ENCODE results near the gene MAP2K1. TPM values are rescaled to one million over a fixed set of nuclear protein-coding genes. Genes with fewer than 3 reads are reported as not detected.

The MAP2K1 gene
- total RNA-seq, 2 donors from 2014 or later: 73.7 to 81.2 TPM

- DNase-seq: no peak
- H3K27ac Mint-ChIP-seq: peak overlapping the region; percentile 2
- no peaks in the 10 kb centered on the region for H3K9me3 Mint-ChIP-seq
- Histone ChIP-seq H3K4me3 (ENCODE audit: low read length) (no peak overlapping the region), H3K9me3 (ENCODE audit: control insufficient read depth, low read length) (no peaks in the 10 kb centered on the region), H3K27ac (ENCODE audit: low read depth, low read length) (no peak overlapping the region), H3K36me3 (ENCODE audit: control insufficient read depth, insufficient read depth, low read length) (peaks cover 40% of the 10 kb centered on the region), H3K9ac (ENCODE audit: extremely low read depth, low read length, poor library complexity, severe bottlenecking) (no peak overlapping the region), H3K27me3 (ENCODE audit: control insufficient read depth, insufficient read depth, low read length, poor library complexity, severe bottlenecking) (no peaks in the 10 kb centered on the region), H3K4me1 (ENCODE audit: control insufficient read depth, insufficient read depth, low read length) (no peaks in the 10 kb centered on the region)
- H3K36me3 Mint-ChIP-seq (ENCODE audit: low read depth): peaks cover 26% of the 10 kb centered on the region
- 92 to 100% methylated on average over 1 to 3 of the region's 3 CpGs for WGBS, 2 experiments (ENCODE audit: insufficient coverage in 1 of 2, insufficient read length in 1 of 2)
- H3K27me3 Mint-ChIP-seq (ENCODE audit: insufficient read depth): no peaks in the 10 kb centered on the region
- peaks cover 22% of the 10 kb centered on the region for H3K4me1 Mint-ChIP-seq
- no peak for TF ChIP-seq CTCF (conservative IDR thresholded peaks at IDR 0.05)
- no peak overlapping the region for H3K4me3 Mint-ChIP-seq
Observed at GRCh38 chr15:66508293-66508883, 121.7 kb downstream of the MAP2K1 start.

- no peaks in the 10 kb centered on the region for H3K27me3 Mint-ChIP-seq (ENCODE audit: insufficient read depth)
Observed at GRCh38 chr15:66514586-66514985, 127.9 kb downstream of the MAP2K1 start.

GRCh38 chr15:66515901-66516322 is 129.2 kb downstream of the MAP2K1 start:
- Histone ChIP-seq H3K36me3 (ENCODE audit: control insufficient read depth, insufficient read depth, low read length) (peaks cover 72% of the 10 kb centered on the region), H3K4me1 (ENCODE audit: control insufficient read depth, insufficient read depth, low read length) (no peaks in the 10 kb centered on the region)
- H3K9me3 Mint-ChIP-seq: no peaks in the 10 kb centered on the region

More at GRCh38 chr15:66514586-66514985, 127.9 kb downstream of the MAP2K1 start:
- Mint-ChIP-seq H3K36me3 (ENCODE audit: low read depth) (peaks cover 36% of the 10 kb centered on the region), H3K9me3 (no peaks in the 10 kb centered on the region), H3K27ac (peak overlapping the region; percentile 29), H3K4me1 (no peaks in the 10 kb centered on the region), H3K4me3 (no peak overlapping the region)
- H3K36me3 ChIP-seq (ENCODE audit: control insufficient read depth, insufficient read depth, low read length): peaks cover 68% of the 10 kb centered on the region
- H3K4me3 ChIP-seq (ENCODE audit: low read length): no peak overlapping the region
- no peak for DNase-seq
- H3K27me3 ChIP-seq (ENCODE audit: control insufficient read depth, insufficient read depth, low read length, poor library complexity, severe bottlenecking): no peaks in the 10 kb centered on the region
- H3K27ac ChIP-seq (ENCODE audit: low read depth, low read length): no peak overlapping the region
- no peaks in the 10 kb centered on the region for H3K9me3 ChIP-seq (ENCODE audit: control insufficient read depth, low read length)
- no peak overlapping the region for H3K9ac ChIP-seq (ENCODE audit: extremely low read depth, low read length, poor library complexity, severe bottlenecking)
- 90 to 98% methylated on average over 2 to 3 of the region's 3 CpGs for WGBS, 2 experiments (ENCODE audit: insufficient coverage in 1 of 2, insufficient read length in 1 of 2)
- TF ChIP-seq CTCF (conservative IDR thresholded peaks at IDR 0.05): no peak
- H3K4me1 ChIP-seq (ENCODE audit: control insufficient read depth, insufficient read depth, low read length): no peaks in the 10 kb centered on the region

More at GRCh38 chr15:66515901-66516322, 129.2 kb downstream of the MAP2K1 start:
- Histone ChIP-seq H3K27ac (ENCODE audit: low read depth, low read length) (no peak overlapping the region), H3K4me3 (ENCODE audit: low read length) (no peak overlapping the region), H3K9me3 (ENCODE audit: control insufficient read depth, low read length) (no peaks in the 10 kb centered on the region), H3K9ac (ENCODE audit: extremely low read depth, low read length, poor library complexity, severe bottlenecking) (no peak overlapping the region), H3K27me3 (ENCODE audit: control insufficient read depth, insufficient read depth, low read length, poor library complexity, severe bottlenecking) (no peaks in the 10 kb centered on the region)
- no peak overlapping the region for H3K27ac Mint-ChIP-seq
- H3K4me3 Mint-ChIP-seq: no peak overlapping the region
- no peak for TF ChIP-seq CTCF (conservative IDR thresholded peaks at IDR 0.05)
- DNase-seq: no peak
- peaks cover 37% of the 10 kb centered on the region for H3K36me3 Mint-ChIP-seq (ENCODE audit: low read depth)
- 94 to 100% methylated on average over 2 of the region's 2 CpGs for WGBS, 2 experiments (ENCODE audit: insufficient coverage in 1 of 2, insufficient read length in 1 of 2)
- H3K4me1 Mint-ChIP-seq: no peaks in the 10 kb centered on the region
- no peaks in the 10 kb centered on the region for H3K27me3 Mint-ChIP-seq (ENCODE audit: insufficient read depth)
